SK-N-SH treated with all-trans-retinoic acid at 6 μM for 48 hours (cell line): ENCODE measurements around the gene DDX25.

Experiments used
- ATAC-seq: fragments of 200-7000 bp; cut with Tn5 transposase; 3 replicates; pipeline ENCODE4 v1.9.1; 2020; ENCODE audit warnings: mild to moderate bottlenecking, moderate library complexity
- ARNTL ChIP-seq: fragments of 450-650 bp; formaldehyde crosslinking; IDR thresholded peaks from 2 replicates; pipeline ENCODE4 v1.5.0; 2020; ENCODE audit warnings: low read depth, mild to moderate bottlenecking, moderate library complexity, borderline replicate concordance
- CREB5 ChIP-seq: fragments of 250-450 bp; sonication (Bioruptor Pico); IDR thresholded peaks from 2 replicates; pipeline ENCODE4 v1.5.1; 2020; ENCODE audit warnings: low read depth, mild to moderate bottlenecking, moderate library complexity
- CSDC2 ChIP-seq: fragments of 250-450 bp; sonication (Bioruptor Pico); IDR thresholded peaks from 2 replicates; pipeline ENCODE4 v1.5.0; 2020; ENCODE audit warnings: mild to moderate bottlenecking, moderate library complexity
- CSRNP3 ChIP-seq: fragments of 250-450 bp; sonication (Bioruptor Pico); IDR thresholded peaks from 2 replicates; pipeline ENCODE4 v1.5.1; 2021; ENCODE audit warnings: mild to moderate bottlenecking, moderate library complexity
- ESRRG ChIP-seq: fragments of 250-450 bp; sonication (Bioruptor Pico); IDR thresholded peaks from 2 replicates; pipeline ENCODE4 v1.6.1; 2021; ENCODE audit warnings: mild to moderate bottlenecking
- GLIS3 ChIP-seq: fragments of 250-450 bp; sonication (Bioruptor Pico); IDR thresholded peaks from 2 replicates; pipeline ENCODE4 v1.5.0; 2020; ENCODE audit warnings: mild to moderate bottlenecking, moderate library complexity
- ISL1 ChIP-seq: fragments of 250-450 bp; sonication (Bioruptor Pico); IDR thresholded peaks from 2 replicates; pipeline ENCODE4 v2.1.2; 2022; ENCODE audit warnings: mild to moderate bottlenecking, moderate library complexity
- OSR1 ChIP-seq: fragments of 250-450 bp; sonication (Bioruptor Pico); IDR thresholded peaks from 2 replicates; pipeline ENCODE4 v1.8.0; 2022; ENCODE audit warnings: moderate library complexity, mild to moderate bottlenecking, inconsistent platforms
- PATZ1 ChIP-seq: fragments of 250-450 bp; sonication (Bioruptor Pico); IDR thresholded peaks from 2 replicates; pipeline ENCODE4 v1.8.0; 2020; ENCODE audit warnings: mild to moderate bottlenecking, moderate library complexity, borderline replicate concordance
- POU6F1 ChIP-seq: fragments of 250-450 bp; sonication (Bioruptor Pico); IDR thresholded peaks from 2 replicates; pipeline ENCODE4 v1.8.0; 2021; ENCODE audit warnings: low read depth, mild to moderate bottlenecking, moderate library complexity, borderline replicate concordance
- PPARA ChIP-seq: fragments of 250-450 bp; sonication (Bioruptor Pico); IDR thresholded peaks from 2 replicates; pipeline ENCODE4 v1.5.0; 2020; ENCODE audit warnings: mild to moderate bottlenecking, borderline replicate concordance
- RARB ChIP-seq: fragments of 250-450 bp; sonication (Bioruptor Pico); IDR thresholded peaks from 2 replicates; pipeline ENCODE4 v1.8.0; 2021; ENCODE audit warnings: mild to moderate bottlenecking, moderate library complexity
- SNAI2 ChIP-seq: fragments of 250-450 bp; sonication (Bioruptor Pico); IDR thresholded peaks from 2 replicates; pipeline ENCODE4 v1.5.0; 2020; ENCODE audit warnings: mild to moderate bottlenecking, moderate library complexity
- TOX ChIP-seq: fragments of 250-450 bp; sonication (Bioruptor Pico); IDR thresholded peaks from 2 replicates; pipeline ENCODE4 v1.8.0; 2021; ENCODE audit warnings: mild to moderate bottlenecking, moderate library complexity, borderline replicate concordance
- TSHZ2 ChIP-seq: fragments of 250-450 bp; sonication (Bioruptor Pico); IDR thresholded peaks from 2 replicates; pipeline ENCODE4 v1.5.0; 2020; ENCODE audit warnings: mild to moderate bottlenecking, moderate library complexity
- ZC3H10 ChIP-seq: fragments of 250-450 bp; sonication (Bioruptor Pico); IDR thresholded peaks from 2 replicates; pipeline ENCODE4 v1.5.1; 2021; ENCODE audit warnings: mild to moderate bottlenecking, moderate library complexity
- ZFP3 ChIP-seq: fragments of 250-450 bp; sonication (Bioruptor Pico); IDR thresholded peaks from 2 replicates; pipeline ENCODE4 v1.5.0; 2020; ENCODE audit warnings: mild to moderate bottlenecking, moderate library complexity
- ZFP30 ChIP-seq: fragments of 450-650 bp; formaldehyde crosslinking; IDR thresholded peaks from 2 replicates; pipeline ENCODE4 v1.5.0; 2022; ENCODE audit warnings: mild to moderate bottlenecking, moderate library complexity
- ZNF565 ChIP-seq: fragments of 450-650 bp; formaldehyde crosslinking; conservative IDR thresholded peaks from 2 replicates; pipeline ENCODE4 v1.5.0; 2020; ENCODE audit warnings: low read depth, mild to moderate bottlenecking, moderate library complexity
- ZNF70 ChIP-seq: fragments of 450-650 bp; formaldehyde crosslinking; IDR thresholded peaks from 2 replicates; pipeline ENCODE4 v1.5.0; 2020; ENCODE audit warnings: mild to moderate bottlenecking, moderate library complexity
- ZNF8 ChIP-seq: fragments of 450-650 bp; formaldehyde crosslinking; IDR thresholded peaks from 2 replicates; pipeline ENCODE4 v1.5.0; 2020; ENCODE audit warnings: mild to moderate bottlenecking, moderate library complexity

The DDX25 gene

GRCh38 chr11:125956391-125957134, 52.3 kb downstream of the DDX25 start (continued):
- TF ChIP-seq CSRNP3 (CRISPR knock-in tag) = no peak
- no peak for TF ChIP-seq OSR1
- TF ChIP-seq ZC3H10 (CRISPR knock-in tag) = no peak
- TF ChIP-seq ARNTL (CRISPR knock-in tag) = no peak

- ATAC-seq = no peak
- TF ChIP-seq RARB (CRISPR knock-in tag) = no peak
- TF ChIP-seq CREB5 (CRISPR knock-in tag) = no peak
- TF ChIP-seq TSHZ2 = no peak
- TF ChIP-seq ARNTL (CRISPR knock-in tag) = no peak
- TF ChIP-seq GLIS3 (CRISPR knock-in tag) = no peak
- TF ChIP-seq ZNF565 = no peak
- TF ChIP-seq PATZ1 (CRISPR knock-in tag) = no peak
- no peak for TF ChIP-seq OSR1
- no peak for TF ChIP-seq ZFP3 (CRISPR knock-in tag)
- TF ChIP-seq TOX (CRISPR knock-in tag) = no peak
- no peak for TF ChIP-seq CSDC2 (CRISPR knock-in tag)
- no peak for TF ChIP-seq SNAI2 (CRISPR knock-in tag)
- TF ChIP-seq ESRRG (CRISPR knock-in tag) = no peak
- no peak for TF ChIP-seq ZC3H10 (CRISPR knock-in tag)
- TF ChIP-seq CSRNP3 (CRISPR knock-in tag) = no peak
- TF ChIP-seq ISL1 (CRISPR knock-in tag) = no peak
- TF ChIP-seq, all 23 proteins: peak for 0
Observed at GRCh38 chr11:125957618-125958332, 53.5 kb downstream of the DDX25 start.

GRCh38 chr11:125958872-125959400, 54.6 kb downstream of the DDX25 start:
- TF ChIP-seq GLIS3 (CRISPR knock-in tag) = no peak
- TF ChIP-seq ZFP30 (CRISPR knock-in tag) = no peak
- no peak for TF ChIP-seq ZNF8 (CRISPR knock-in tag)
- TF ChIP-seq OSR1 = no peak
- no peak for TF ChIP-seq ZC3H10 (CRISPR knock-in tag)
- TF ChIP-seq SNAI2 (CRISPR knock-in tag) = no peak
- TF ChIP-seq POU6F1 (CRISPR knock-in tag) = no peak
- TF ChIP-seq CSDC2 (CRISPR knock-in tag) = no peak
- no peak for TF ChIP-seq ISL1 (CRISPR knock-in tag)
- no peak for TF ChIP-seq ZNF565
- TF ChIP-seq TOX (CRISPR knock-in tag) = no peak
- no peak for TF ChIP-seq PPARA (CRISPR knock-in tag)
- no peak for TF ChIP-seq ZNF70 (CRISPR knock-in tag)
- TF ChIP-seq ZFP3 (CRISPR knock-in tag) = no peak
- TF ChIP-seq ARNTL (CRISPR knock-in tag) = no peak
- no peak for ATAC-seq
